Stimulated activated CD4-positive, alpha-beta T cell treated with anti-CD3 and anti-CD28 coated beads, Interleukin-15, amount 100 ng/mL, for 48 hours (primary cell): ENCODE data around the gene NTMT1.

Experiments used
- DNase-seq, 2 donors: peaks; one replicate each; pipeline ENCODE4 v3.0.0-alpha.2; 2020; ENCODE audit warnings: low read depth in 2 of 2

Gene NTMT1

GRCh38 chr9:129597355-129598088 is 28.4 kb upstream of the NTMT1 start:
- no peak for DNase-seq

- DNase-seq: no peak
These were observed 27.8 kb upstream of the NTMT1 start for GRCh38 chr9:129598089-129598596.

- DNase-seq: no peak
These were observed 24.8 kb upstream of the NTMT1 start for GRCh38 chr9:129601082-129601674.

- no peak for DNase-seq
These were observed 23.2 kb upstream of the NTMT1 start for GRCh38 chr9:129602598-129603415.

- no peak for DNase-seq
These were observed 21.8 kb upstream of the NTMT1 start for GRCh38 chr9:129604056-129604765.

- DNase-seq: no peak
These were observed 21.2 kb upstream of the NTMT1 start for GRCh38 chr9:129604766-129605163.

- DNase-seq: no peak
These were observed 19.6 kb upstream of the NTMT1 start for GRCh38 chr9:129606161-129607026.

GRCh38 chr9:129607027-129607387 is 19.0 kb upstream of the NTMT1 start:
- DNase-seq: no peak

GRCh38 chr9:129608561-129609481 is 17.1 kb upstream of the NTMT1 start:
- no peak for DNase-seq

GRCh38 chr9:129609486-129610212 is 16.3 kb upstream of the NTMT1 start:
- no peak for DNase-seq

- no peak for DNase-seq
These were observed 15.8 kb upstream of the NTMT1 start for GRCh38 chr9:129610213-129610472.

- peak; percentile 47 to 65 for DNase-seq
These were observed 15.3 kb upstream of the NTMT1 start for GRCh38 chr9:129610473-129611306.

- DNase-seq: no peak
These were observed 14.6 kb upstream of the NTMT1 start for GRCh38 chr9:129611307-129611800.

GRCh38 chr9:129612123-129612522 is 13.8 kb upstream of the NTMT1 start:
- no peak for DNase-seq

- DNase-seq: no peak
These were observed 13.0 kb upstream of the NTMT1 start for GRCh38 chr9:129612815-129613519.

- DNase-seq: no peak
These were observed 12.3 kb upstream of the NTMT1 start for GRCh38 chr9:129613520-129614175.

- no peak for DNase-seq
These were observed 11.0 kb upstream of the NTMT1 start for GRCh38 chr9:129614932-129615331.
